AML-193 (cell line): Measurements from ENCODE around the gene HSPBAP1.
A peak's percentile ranks its signal among the peaks of the same experiment; 100 is the strongest.
"Not testable (repeated sequence)": the region's sequence is repeated elsewhere in the genome, so short reads cannot be mapped to it uniquely, and the experiment has no call there.

Experiments
- DNase-seq, 2 experiments: peaks; one replicate each; lab custom pipeline; 2025; lab: John Stamatoyannopoulos, UW

HSPBAP1 gene

GRCh38 chr3:122739172-122739571 lies 54.5 kb downstream of the HSPBAP1 start:
- no peak for DNase-seq

- DNase-seq = not testable (repeated sequence)
Measured at GRCh38 chr3:122732682-122733525, 60.7 kb downstream of the HSPBAP1 start.

GRCh38 chr3:122730240-122730639 lies 63.4 kb downstream of the HSPBAP1 start:
- DNase-seq = no peak

DNA sequence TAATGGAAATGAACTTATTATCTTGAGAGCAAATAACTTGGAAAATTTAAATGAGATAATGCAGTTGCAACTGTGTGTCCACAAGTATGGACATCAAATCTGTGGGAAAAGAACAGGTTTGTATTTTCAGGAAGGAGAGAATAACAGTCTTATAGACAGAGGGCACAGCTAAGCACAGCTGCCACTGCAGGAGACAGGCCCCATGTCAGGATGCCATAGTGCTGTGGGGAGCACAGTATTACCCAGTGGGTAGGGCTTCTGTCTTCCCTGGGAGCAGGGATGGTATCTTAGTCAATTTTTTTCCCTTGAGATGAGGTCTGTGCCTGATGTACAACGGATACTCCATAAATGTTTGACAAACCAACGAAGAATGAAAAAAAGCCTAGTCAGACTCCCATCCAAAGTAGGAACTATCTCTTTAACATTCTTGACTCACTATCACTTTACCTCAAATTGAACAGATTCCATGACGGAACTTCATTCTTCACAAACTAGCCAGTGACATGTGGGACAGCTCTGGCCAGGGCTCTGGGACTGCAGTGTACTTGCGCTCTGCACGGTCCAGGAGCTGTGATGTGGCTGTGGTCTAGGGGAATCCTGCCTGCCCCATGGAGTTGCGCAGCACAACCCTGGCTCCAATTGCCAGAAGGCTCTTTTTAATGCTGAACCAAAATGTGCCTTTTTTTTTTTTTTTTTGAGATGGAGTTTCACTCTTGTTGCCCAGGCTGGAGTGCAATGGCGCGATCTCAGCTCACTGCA lies 64.7 kb downstream of the HSPBAP1 start:
- DNase-seq = no peak

- DNase-seq = no peak
Measured at GRCh38 chr3:122728186-122728585, 65.4 kb downstream of the HSPBAP1 start.

DNA sequence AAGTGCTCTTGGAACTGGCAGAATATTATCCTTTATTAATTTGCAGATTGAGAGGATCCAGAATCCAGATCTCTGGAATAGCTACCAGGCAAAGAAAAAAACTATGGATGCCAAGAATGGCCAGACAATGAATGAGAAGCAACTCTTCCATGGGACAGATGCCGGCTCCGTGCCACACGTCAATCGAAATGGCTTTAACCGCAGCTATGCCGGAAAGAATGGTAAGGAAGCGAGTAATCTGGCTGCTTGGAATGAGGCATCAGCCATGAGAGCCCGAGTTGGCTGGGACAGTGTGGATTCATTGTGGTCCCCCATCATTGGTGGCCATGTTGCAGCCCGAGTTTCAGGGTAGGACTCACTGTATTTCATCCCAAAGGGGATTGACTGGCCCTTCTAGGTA lies 65.9 kb downstream of the HSPBAP1 start:
- no peak for DNase-seq

- peak; percentile 23 to 33 for DNase-seq
Measured at GRCh38 chr3:122727294-122727693, 66.3 kb downstream of the HSPBAP1 start.

DNA sequence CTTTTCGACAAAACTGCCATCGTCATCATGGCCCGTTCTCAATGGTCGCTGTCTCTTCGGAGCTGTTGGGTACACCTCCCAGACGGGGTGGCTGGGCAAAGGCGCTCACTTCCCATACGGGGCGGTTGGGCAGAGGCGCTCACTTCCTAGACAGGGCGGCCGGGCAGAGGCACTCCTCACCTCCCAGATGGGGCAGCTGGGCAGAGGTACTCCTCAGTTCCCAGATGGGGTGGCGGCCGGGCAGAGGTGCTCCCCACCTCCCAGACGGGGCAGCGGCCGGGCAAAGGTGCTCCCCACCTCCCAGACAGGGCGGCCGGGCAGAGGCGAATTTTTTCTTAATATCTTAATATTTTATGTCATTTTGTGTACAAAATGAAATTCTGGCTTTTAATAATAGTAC lies 68.5 kb downstream of the HSPBAP1 start:
- no peak for DNase-seq

- no peak for DNase-seq
Measured at GRCh38 chr3:122719273-122719921, 74.2 kb downstream of the HSPBAP1 start.

DNA sequence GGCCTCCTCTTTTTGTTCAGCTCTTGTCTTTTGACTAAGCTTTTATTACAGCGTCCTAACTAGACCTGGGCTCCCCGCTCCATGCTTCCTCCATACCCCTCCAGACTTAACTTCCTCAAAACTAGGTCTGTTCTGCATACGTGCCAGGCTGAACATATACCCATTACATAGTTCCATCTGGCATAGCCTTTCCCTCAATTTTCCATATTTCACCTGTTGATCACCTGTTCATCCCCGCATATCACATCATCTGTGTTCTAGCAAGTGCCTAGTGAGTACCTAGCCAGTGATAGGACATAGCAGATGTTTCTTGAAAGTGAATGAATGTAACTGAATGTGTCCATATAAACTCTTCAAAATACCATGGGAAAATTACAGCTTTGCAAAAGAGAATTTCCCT lies 77.0 kb downstream of the HSPBAP1 start:
- no peak for DNase-seq

- no peak for DNase-seq
Measured at GRCh38 chr3:122714273-122714672, 79.4 kb downstream of the HSPBAP1 start.

DNA sequence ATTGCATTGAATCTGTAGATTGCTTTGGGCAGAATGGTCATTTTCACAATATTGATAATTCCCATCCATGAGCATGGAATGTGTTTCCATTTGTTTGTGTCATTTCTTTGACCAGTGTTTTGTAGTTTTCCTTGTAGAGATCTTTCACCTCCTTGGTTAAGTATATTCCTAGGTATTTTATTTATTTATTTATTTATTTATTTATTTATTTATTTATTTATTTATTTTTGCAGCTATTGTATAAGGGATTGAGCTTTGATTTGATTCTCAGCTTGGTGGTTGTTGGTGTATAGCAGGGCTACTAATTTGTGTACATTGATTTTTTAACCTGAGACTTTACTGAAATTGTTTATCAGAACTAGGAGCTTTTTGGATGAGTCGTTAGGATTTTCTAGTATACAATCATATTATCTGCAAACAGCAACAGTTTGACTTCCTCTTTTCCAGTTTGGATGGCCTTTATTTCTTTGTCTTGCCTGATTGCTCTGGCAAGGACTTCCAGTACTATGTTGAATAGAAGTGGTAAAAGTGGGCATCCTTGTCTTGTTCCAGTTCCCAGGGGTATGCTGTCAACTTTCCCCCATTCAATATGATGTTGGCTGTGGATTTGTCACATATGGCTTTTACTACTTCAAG lies 82.9 kb downstream of the HSPBAP1 start:
- DNase-seq = not testable (repeated sequence)

DNA sequence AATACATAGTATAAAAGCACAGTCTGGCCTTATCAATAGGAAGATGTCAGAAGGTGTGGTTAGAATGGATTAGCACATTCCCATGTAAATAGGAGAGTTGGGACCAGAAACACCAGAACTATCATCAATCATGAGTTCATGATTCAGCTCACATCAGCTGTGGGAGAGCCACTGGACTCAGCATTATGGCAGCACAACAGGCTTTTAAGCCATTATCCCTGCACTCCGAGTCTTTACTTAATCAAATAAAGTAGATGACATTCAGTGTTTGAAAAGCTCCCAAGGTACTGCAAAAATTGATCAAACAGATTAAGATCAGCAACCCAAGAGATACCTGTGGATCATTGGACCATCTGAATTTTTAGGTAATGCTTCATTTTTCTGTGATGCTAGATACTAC lies 88.3 kb downstream of the HSPBAP1 start:
- DNase-seq = no peak

DNA sequence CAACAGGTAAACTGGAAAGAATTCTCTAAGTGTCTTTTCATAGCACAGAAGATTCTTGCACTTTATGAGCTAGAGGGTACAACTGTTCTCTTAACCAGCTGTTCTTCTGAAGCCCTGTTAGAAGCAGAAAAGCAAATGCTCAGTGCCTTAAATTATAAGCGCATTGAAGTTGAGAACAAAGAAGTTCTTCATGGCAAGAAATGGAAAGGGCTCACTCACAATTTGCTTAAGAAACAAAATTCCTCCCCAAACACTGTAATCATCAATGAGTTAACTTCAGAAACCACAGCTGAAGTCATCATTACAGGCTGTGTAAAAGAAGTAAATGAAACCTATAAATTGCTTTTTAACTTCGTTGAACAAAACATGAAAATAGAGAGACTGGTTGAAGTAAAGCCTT lies 93.4 kb downstream of the HSPBAP1 start:
- DNase-seq = no peak

DNA sequence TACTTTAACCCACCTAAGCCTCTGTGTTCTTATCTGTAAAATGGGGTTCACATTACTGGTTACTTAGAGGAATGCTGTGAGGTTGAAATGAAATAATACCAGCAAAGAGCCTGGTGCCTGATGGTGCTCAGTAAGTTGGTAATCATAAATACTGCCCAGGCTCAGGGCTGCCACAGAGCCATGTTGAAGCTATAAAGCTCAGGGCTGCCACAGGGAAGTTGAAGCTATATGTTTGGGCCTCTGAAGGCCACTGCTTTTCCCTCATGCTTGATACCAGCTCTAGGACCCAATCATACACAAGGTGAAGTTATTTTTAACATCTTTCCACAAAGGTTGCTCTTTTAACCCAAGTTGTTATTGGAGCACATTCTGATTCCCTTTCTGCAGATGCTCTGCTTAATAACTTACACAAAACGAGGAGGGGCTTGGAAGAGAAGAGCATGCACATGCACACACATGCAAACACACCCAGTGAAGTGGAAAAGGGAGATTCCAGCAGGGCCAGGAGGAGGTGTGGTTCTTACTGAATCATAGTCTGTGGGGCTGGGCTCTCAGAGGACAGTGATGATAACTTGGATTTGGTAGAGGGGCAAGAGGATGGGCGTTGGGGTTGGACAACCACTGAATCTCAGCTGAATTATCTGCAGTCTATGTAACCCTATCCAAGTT lies 95.5 kb downstream of the HSPBAP1 start:
- DNase-seq = no peak

DNA sequence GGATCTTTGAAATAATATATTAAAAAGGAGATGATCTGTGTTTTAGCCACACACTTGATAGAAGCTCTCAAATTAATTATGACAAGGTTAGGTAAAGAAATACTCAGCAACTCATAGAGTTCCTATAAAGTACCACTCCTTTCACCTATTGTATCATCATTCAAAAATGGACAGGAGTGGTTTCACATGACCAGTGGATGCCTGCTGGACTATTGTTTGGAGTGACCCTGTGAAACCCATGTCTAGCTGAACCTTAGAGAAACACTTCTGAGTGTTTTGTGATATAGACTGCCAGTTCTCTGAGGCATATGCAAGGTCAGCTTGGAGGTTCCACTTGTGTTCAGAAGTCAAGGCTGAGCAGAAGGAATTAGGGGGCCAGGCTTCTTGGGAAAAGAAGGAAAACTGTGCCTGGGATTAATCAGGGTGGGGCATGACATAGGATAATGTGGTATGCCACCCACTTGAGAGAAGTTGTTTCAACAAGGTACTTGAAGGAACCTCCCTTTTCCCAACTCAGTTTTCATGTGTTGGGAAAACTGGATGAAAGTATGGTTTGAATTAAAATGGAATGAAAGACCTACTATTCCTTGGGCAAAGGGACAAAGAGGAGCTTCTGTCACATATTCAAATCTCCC lies 97.6 kb downstream of the HSPBAP1 start:
- no peak for DNase-seq

DNA sequence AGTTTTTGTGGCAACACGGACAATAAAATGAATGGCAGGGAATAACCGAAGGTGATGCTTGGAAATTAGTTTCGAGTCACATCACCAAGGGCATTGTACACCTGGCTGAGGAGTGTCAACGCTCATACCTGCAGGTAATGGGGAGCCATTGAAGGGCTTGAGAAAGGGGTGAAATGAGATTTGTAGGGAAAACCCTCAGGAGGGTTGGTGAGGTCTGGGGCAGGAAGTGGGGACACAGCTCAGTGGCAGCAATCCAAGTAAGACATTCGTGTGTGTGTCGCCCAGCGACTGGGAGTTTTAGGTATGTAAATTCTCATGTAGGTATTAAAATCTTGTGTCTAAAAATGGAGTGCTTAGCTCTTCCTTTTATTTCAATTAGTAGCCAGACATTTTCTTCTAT lies 98.7 kb downstream of the HSPBAP1 start:
- no peak for DNase-seq

DNA sequence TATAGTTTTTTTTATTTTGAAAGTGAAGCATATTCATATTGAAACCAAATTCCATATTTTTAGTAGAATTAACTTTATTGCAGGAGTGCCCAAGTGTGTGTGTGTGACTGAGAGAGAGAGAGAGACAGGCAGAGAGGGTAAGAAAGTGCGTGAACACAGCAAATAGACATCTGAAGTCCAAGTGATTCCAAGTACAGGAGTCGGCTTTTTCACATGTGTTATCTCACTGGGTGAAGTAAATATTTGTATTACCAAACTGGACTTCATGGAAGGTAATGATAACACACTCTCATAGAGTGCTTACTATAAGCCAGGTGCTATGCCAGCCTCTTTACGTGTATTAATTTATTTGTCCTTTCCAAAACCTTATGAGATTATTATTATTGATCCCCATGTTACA lies 101.0 kb downstream of the HSPBAP1 start:
- no peak for DNase-seq

- DNase-seq = no peak
Measured at GRCh38 chr3:122691195-122691594, 102.4 kb downstream of the HSPBAP1 start.

DNA sequence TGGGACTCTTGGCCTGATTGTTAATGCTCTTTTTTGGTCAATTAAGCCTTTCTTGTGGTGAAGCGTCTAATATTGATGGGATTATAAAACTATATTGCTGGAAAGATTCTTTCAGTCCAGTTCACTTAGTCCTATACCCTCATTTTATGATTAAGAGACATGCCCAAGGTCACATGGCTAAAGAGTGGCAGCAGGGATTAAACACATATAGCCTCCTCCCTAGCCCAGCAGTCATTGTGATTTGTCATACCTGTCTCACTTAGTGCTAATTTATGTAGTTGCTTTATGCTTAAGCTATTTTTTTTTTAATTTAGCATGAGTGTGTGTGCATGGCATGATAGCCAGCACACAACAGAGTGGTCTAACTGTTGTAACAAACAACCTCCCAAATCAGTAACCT lies 103.5 kb downstream of the HSPBAP1 start:
- DNase-seq = no peak
